Bronchial epithelial cell (primary cell): ENCODE data around the gene GLTPD2. TPM values are rescaled to one million over a fixed set of nuclear protein-coding genes. Genes with fewer than 3 reads are reported as not detected.

Experiments
- DNase-seq: peaks from one replicate; pipeline ENCODE4 v3.0.0-alpha.2; 2010; ENCODE audit warnings: low read depth
- FAIRE-seq: peaks from 2 replicates; lab custom pipeline; 2011; peaks lifted over from hg19 to GRCh38; lab: Jason Lieb, UNC
- H3K27me3 ChIP-seq: 2 replicates; pipeline ENCODE4 v1.5.1; 2011; ENCODE audit warnings: low read length; ENCODE audit not compliant: control insufficient read depth, insufficient read depth
- H3K36me3 ChIP-seq: 2 replicates; pipeline ENCODE4 v1.5.1; 2011; ENCODE audit warnings: low read length; ENCODE audit not compliant: control insufficient read depth, insufficient read depth
- H3K4me3 ChIP-seq: 2 replicates; pipeline ENCODE4 v1.5.1; 2011; ENCODE audit warnings: mild to moderate bottlenecking, low read depth, low read length, control low read depth
- total RNA-seq: library from RNA; depleted of rRNA; stranded (reverse); fragments of >200 nt; gene quantifications from 2 replicates; pipeline ENCODE4 v1.2.1, GENCODE V29; 2014
- TF ChIP-seq, protein P1 (sequence below): IDR thresholded peaks from 2 replicates; pipeline ENCODE4 v1.5.1; 2011; ENCODE audit warnings: mild to moderate bottlenecking, moderate library complexity, low read length, control low read depth, inconsistent platforms; ENCODE audit not compliant: insufficient read depth, severe bottlenecking

GLTPD2 gene
- total RNA-seq, 1 donor from 2014 or later = not detected

DNA sequence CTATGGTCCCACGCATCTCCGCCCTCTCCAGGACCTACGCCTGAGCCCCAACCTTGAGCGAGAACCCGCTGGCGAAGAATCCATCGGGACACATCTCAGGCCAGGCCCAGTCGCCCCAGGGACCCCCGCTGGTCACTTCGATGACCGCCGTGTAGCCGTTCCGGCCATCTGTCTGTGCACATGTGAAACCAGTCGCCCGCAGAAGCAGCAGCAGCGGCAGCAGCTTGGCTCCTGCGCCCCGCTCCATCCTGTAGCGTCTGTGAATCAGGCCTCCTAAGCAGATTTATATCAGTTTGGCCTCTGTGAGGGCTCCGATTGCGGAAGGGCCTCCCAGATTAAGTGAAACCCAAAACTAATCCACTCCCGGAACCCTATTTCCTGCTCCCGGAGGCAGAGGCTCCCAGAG lies 2.7 kb upstream of the GLTPD2 start, which contains the start of gene VMO1:
Gene VMO1 (minus strand): TSS at position 259 of the 406 bp plus-strand sequence. CDS start 12 bp downstream, at position 247.
- Histone ChIP-seq H3K4me3 (no peak within 1 kb of the TSS), H3K27me3 (peaks cover 14% of the 10 kb centered on the region), H3K36me3 (no peaks in the 10 kb centered on the region)
- DNase-seq (no peak), FAIRE-seq (no peak)
- TF ChIP-seq, protein P1, sequence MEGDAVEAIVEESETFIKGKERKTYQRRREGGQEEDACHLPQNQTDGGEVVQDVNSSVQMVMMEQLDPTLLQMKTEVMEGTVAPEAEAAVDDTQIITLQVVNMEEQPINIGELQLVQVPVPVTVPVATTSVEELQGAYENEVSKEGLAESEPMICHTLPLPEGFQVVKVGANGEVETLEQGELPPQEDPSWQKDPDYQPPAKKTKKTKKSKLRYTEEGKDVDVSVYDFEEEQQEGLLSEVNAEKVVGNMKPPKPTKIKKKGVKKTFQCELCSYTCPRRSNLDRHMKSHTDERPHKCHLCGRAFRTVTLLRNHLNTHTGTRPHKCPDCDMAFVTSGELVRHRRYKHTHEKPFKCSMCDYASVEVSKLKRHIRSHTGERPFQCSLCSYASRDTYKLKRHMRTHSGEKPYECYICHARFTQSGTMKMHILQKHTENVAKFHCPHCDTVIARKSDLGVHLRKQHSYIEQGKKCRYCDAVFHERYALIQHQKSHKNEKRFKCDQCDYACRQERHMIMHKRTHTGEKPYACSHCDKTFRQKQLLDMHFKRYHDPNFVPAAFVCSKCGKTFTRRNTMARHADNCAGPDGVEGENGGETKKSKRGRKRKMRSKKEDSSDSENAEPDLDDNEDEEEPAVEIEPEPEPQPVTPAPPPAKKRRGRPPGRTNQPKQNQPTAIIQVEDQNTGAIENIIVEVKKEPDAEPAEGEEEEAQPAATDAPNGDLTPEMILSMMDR = no peak

DNA sequence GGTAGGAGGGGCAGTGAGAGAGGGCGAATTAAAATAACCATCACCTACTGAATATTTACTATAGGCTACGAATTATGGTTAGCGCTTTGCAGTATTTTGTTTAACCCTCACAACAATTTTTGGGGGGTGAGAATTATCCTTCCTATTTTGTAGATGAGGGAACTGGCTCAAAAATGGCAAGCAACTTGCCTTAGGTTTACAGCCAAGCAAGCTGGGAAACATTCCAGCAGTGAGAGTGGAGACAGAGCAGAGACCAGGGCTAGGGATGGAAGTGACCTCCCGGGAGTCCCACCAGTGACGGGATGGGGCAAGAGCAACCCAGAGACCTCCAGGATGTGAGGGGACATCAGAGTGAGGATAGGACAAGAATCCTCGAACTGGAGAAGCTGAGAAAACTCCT lies 2.2 kb upstream of the GLTPD2 start:
- H3K27me3 ChIP-seq = peaks cover 14% of the 10 kb centered on the region
- H3K4me3 ChIP-seq = no peak overlapping the region
- H3K36me3 ChIP-seq = no peaks in the 10 kb centered on the region
- TF ChIP-seq, protein P1 = no peak
- DNase-seq (no peak), FAIRE-seq (no peak)

DNA sequence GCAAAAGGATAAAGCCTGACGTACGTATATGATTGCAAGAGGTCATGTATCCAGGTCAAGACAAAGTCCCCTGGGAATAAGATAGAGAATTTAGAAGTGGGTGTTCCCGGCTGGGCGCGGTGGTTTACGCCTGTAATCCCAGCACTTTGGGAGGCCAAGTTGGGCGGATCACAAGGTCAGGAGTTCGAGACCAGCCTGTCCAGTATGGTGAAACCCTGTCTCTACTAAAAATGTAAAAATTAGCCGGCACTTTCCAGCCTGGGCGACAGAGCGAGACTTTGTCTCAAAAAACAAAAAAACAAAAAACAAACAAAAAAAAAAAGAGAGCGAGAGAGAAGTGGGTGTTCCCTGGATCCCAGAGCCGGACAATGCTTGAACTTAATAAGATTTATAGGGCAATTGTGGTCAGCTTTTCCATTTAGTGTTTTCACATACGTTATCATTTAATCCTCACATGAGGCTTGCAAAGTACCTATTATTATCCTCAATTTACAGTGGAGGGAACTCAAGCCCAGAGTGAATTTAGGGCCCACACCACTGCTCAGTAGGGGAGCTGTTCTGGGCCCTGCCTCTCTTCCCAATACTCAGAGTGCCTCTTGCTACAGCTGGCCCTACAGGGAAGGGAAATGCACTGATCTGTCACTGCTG lies 481 bp upstream of the GLTPD2 start:
- FAIRE-seq (no peak), DNase-seq (no peak)
- TF ChIP-seq, protein P1 = no peak
- no peaks in the 10 kb centered on the region for H3K36me3 ChIP-seq
- H3K4me3 ChIP-seq = peak overlapping the region; percentile 77
- H3K27me3 ChIP-seq = peaks cover 9% of the 10 kb centered on the region

DNA sequence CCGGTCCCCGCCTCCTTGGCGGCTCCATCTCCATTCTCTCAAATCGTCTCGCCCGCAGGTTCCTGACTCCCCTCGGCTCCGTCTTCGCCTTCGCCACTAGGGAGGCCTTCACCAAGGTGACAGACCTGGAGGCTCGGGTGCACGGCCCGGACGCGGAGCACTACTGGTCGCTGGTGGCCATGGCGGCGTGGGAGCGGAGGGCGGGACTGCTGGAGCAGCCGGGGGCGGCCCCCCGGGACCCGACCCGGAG lies 862 bp downstream of the GLTPD2 start:
- peaks cover 3% of the 10 kb centered on the region for H3K27me3 ChIP-seq
- DNase-seq (no peak), FAIRE-seq (no peak)
- no peaks in the 10 kb centered on the region for H3K36me3 ChIP-seq
- TF ChIP-seq, protein P1 = no peak
- H3K4me3 ChIP-seq = peak overlapping the region; percentile 77

DNA sequence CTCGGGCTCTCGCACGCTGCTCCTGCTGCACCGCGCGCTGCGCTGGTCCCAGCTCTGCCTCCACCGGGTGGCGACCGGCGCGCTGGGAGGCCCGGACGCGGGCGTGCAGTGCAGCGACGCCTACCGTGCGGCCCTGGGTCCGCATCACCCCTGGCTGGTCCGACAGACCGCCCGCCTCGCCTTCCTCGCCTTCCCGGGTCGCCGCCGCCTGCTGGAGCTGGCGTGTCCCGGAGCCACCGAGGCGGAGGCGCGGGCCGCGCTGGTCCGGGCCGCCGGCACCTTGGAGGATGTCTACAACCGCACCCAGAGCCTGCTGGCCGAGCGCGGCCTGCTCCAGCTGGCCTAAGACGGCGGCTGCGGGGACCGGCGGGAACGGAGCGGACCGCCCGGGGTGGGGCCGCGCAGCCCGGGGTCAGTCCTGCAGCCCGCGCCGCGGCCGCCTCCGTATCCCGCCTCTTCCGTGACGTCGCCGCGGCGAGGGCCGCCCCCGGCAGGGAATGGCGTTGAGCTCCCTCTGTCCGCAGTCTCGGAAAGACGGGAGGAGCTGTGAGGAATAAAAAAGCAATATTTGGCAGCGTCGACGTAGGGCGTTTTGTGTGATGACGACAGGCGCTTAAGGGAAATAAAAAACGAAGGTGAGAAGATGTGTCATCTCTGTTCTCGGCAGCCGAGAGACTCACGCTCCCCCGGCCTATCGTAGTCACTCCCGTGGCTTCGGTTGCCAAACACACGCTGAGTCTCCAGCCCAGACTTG lies 1.4 kb downstream of the GLTPD2 start:
- DNase-seq (peak; percentile 98), FAIRE-seq (peak; percentile 93)
- Histone ChIP-seq H3K27me3 (peaks cover 3% of the 10 kb centered on the region), H3K4me3 (peak overlapping the region; percentile 77), H3K36me3 (no peaks in the 10 kb centered on the region)
- TF ChIP-seq, protein P1 = peak; percentile 84
